Transverse colon (tissue), 4 donors: ENCODE results near the gene PCBP3. TPM values are rescaled to one million over a fixed set of nuclear protein-coding genes. Genes with fewer than 3 reads are reported as not detected.
"Not testable (repeated sequence)": the region's sequence is repeated elsewhere in the genome, so short reads cannot be mapped to it uniquely, and the experiment has no call there.

Source experiments
- DNase-seq: peaks from one replicate; pipeline ENCODE4 v3.0.0-alpha.2; 2019
- H3K27ac ChIP-seq, 4 donors: fragments of 200-600 bp; sonication (generic); 2 replicates each; pipeline ENCODE4 v1.5.1; 2016 to 2018; ENCODE audit warnings: inconsistent platforms in 4 of 4
- H3K27me3 ChIP-seq: fragments of 200-600 bp; sonication (generic); 2 replicates; pipeline ENCODE4 v1.5.1; 2017; ENCODE audit warnings: inconsistent platforms
- H3K36me3 ChIP-seq, 4 donors: fragments of 200-600 bp; sonication (generic); 2 replicates each; pipeline ENCODE4 v1.5.1; 2017 to 2019; ENCODE audit warnings: inconsistent platforms in 4 of 4
- H3K4me1 ChIP-seq, 4 donors: fragments of 200-600 bp; sonication (generic); 2 replicates each; pipeline ENCODE4 v1.5.1; 2017 to 2020; ENCODE audit warnings: inconsistent platforms in 4 of 4
- H3K4me3 ChIP-seq, 4 donors: fragments of 200-600 bp; sonication (generic); 1 replicate in 1 of 4; 2 replicates in 3 of 4; pipeline versions ENCODE4 v1.5.1 to v1.6.1; 2017 to 2019; ENCODE audit warnings: inconsistent platforms in 4 of 4
- H3K9me3 ChIP-seq, 2 donors: fragments of 200-600 bp; sonication (generic); 2 replicates each; pipeline ENCODE4 v1.5.1; 2017 to 2019; ENCODE audit warnings: inconsistent platforms in 2 of 2
- EP300 ChIP-seq: sonication (generic); formaldehyde crosslinking; IDR thresholded peaks from one replicate; pipeline ENCODE4 v1.6.1; 2017; ENCODE audit warnings: antibody characterized with exemption, low read depth
- POLR2A ChIP-seq: fragments of 450-650 bp; IDR thresholded peaks from one replicate; pipeline ENCODE4 v1.6.1; 2016; ENCODE audit warnings: antibody characterized with exemption, mild to moderate bottlenecking, moderate library complexity
- POLR2AphosphoS5 ChIP-seq, 3 donors: sonication (generic); formaldehyde crosslinking; IDR thresholded peaks; one replicate each; pipeline ENCODE4 v1.6.1; 2016; ENCODE audit warnings: antibody characterized with exemption in 3 of 3
- WGBS, 2 donors: methylation state at CpG; one replicate each; pipeline ENCODE4 v1.1.5; 2018; ENCODE audit warnings: low coverage in 1 of 2; 5-methylcytosine and 5-hydroxymethylcytosine counted together
- in situ Hi-C, 4 donors: fragments of 200-750 bp; cut with MboI; loops; one replicate each; pipeline versions ENCODE4 v1.15.0 to v1.15.1; 2017; ENCODE audit warnings: low sequenced_read_pairs in 3 of 4, low pct_ligation_motif_present in 1 of 4, low pct_unique_long_range_greater_than_20kb in 1 of 4
- intact Hi-C: fragments of 100-400 bp; cut with DNase I; formaldehyde crosslinking; loops from one replicate; pipeline ENCODE4 v1.15.1; 2023; ENCODE audit warnings: low total_unique reads
- total RNA-seq, 4 donors: library from RNA; depleted of rRNA; stranded (reverse); fragments of >200 nt; gene quantifications; one replicate each; pipeline ENCODE4 v1.1.0, GENCODE V29; 2016
- TF ChIP-seq, protein P1 (sequence below), 5 experiments: fragments of 200-600 bp in 3 of 5; fragments of 450-650 bp in 2 of 5; sonication (generic) in 3 of 5; IDR thresholded peaks; 1 replicate in 2 of 5; 2 replicates in 3 of 5; pipeline ENCODE4 v1.5.1; 2016 to 2017; ENCODE audit warnings: antibody characterized with exemption in 5 of 5, inconsistent platforms in 3 of 5, mild to moderate bottlenecking in 2 of 5, moderate library complexity in 1 of 5

Gene PCBP3
- total RNA-seq, 4 donors from 2014 or later: 0.80 to 7.8 (median 5.3) TPM

DNA sequence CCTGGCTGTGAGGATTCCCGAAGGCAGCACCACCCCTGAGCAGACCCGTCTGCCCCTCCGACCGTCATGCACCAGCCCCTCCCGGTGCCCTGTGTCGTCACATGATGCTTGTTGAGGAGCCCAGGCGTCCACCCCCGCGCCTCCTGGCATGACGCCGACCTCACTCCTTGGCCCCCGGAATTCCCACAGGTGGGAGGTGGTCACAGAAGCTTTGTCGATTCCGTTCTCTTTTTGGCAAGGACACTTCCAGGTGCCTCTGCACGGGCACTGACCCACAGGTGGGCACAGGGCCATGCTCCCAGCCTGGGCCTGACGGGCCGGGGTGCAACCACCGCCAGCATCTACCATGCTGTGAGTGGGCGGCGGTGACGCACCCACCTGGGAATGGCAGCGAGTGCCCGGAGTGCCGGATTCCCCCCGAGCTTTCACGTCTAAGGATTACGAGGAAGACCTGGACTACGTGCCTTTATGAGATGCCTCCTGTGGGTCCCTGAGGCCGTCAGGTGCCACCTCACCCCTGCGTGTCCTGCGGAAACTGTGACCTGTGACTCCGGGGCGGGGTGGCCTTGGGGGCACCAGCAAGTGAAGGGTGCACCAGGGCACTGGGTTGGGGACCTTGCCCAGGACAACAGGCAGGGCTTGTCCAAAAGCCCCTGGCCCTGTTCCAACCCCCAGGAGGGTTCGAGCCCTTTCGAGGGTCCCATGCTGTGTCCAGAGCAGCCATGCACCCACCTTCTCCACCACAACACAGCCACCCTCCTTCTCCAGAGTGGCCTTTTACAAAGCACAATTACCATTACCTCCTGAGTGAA is 306.6 kb downstream of the PCBP3 start:
- Histone ChIP-seq H3K27me3 (no peaks in the 10 kb centered on the region), H3K4me3 (no peak overlapping the region), H3K36me3 (no peaks in the 10 kb centered on the region), H3K9me3 (no peaks in the 10 kb centered on the region), H3K4me1 (peaks cover 7 to 18% (median 10%) of the 10 kb centered on the region in 4 donors), H3K27ac (no peak overlapping the region)
- TF ChIP-seq, protein P1, sequence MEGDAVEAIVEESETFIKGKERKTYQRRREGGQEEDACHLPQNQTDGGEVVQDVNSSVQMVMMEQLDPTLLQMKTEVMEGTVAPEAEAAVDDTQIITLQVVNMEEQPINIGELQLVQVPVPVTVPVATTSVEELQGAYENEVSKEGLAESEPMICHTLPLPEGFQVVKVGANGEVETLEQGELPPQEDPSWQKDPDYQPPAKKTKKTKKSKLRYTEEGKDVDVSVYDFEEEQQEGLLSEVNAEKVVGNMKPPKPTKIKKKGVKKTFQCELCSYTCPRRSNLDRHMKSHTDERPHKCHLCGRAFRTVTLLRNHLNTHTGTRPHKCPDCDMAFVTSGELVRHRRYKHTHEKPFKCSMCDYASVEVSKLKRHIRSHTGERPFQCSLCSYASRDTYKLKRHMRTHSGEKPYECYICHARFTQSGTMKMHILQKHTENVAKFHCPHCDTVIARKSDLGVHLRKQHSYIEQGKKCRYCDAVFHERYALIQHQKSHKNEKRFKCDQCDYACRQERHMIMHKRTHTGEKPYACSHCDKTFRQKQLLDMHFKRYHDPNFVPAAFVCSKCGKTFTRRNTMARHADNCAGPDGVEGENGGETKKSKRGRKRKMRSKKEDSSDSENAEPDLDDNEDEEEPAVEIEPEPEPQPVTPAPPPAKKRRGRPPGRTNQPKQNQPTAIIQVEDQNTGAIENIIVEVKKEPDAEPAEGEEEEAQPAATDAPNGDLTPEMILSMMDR (IDR thresholded peaks at IDR 0.05): no peak
- TF ChIP-seq POLR2AphosphoS5 (IDR thresholded peaks at IDR 0.05): no peak
- TF ChIP-seq EP300: no peak
- DNase-seq: no peak
- in situ Hi-C loops: loop anchor here in 1 of 4 donors (25.0 kb wide), 1 partner anchor 162 kb away; no protein-coding TSS in a partner anchor
- WGBS, 2 donors: 83% methylated on average over 22 of the region's 35 CpGs; no CpG with 5 or more reads in 1 of the 2 donors
- intact Hi-C loops: no loop called here

DNA sequence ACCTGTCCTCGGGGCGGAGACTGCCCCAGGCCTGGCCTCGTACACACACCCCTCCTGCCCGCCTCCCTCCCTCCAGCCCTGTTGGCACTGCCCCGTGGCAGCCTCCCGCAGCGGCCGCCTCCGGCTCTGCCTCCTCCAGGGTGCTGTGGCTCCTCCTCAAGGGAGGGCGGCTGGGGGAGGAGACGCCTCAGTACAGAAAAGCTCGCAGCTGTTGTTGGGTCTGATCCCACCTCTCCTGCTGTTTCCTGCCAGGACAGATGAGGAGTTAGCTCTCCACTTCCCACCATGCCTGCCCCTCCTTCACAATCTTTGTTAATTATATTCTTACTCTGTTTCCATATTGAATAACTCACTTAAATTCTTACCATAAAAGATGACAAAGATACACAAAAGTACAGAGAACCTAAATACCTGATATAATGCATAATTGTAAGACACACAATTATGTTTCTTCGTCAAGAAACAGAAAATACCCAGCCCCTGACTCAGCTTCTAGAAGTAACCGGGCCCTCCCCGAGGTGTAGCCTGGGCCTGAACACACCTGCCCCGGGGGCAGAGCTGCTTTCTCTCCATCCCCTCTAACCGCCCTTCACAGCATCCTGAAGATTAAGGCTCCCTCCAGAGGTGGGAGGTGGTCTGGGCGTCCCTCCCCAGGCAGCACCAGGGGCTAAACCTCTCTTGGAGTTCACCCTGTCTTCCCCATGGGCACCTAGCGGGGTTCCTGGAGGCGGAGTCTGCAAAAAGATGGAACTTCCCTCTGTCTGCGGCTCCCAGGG is 307.4 kb downstream of the PCBP3 start:
- peak; percentile 36 for DNase-seq
- no peaks in the 10 kb centered on the region for H3K27me3 ChIP-seq
- no peak overlapping the region for H3K4me3 ChIP-seq
- intact Hi-C loops (no loop called here), in situ Hi-C loops (loop anchor here in 1 of 4 donors (25.0 kb wide), 1 partner anchor 161 kb away; no protein-coding TSS in a partner anchor)
- H3K36me3 ChIP-seq: no peaks in the 10 kb centered on the region
- H3K9me3 ChIP-seq: no peaks in the 10 kb centered on the region
- TF ChIP-seq POLR2A: no peak
- TF ChIP-seq EP300: no peak
- peak overlapping the region in 2 of 4 donors; percentile 26 to 49 for H3K27ac ChIP-seq
- WGBS, 2 donors: 29 to 40% methylated on average over 6 to 21 of the region's 21 CpGs
- peaks cover 7 to 18% (median 10%) of the 10 kb centered on the region in 4 donors for H3K4me1 ChIP-seq

DNA sequence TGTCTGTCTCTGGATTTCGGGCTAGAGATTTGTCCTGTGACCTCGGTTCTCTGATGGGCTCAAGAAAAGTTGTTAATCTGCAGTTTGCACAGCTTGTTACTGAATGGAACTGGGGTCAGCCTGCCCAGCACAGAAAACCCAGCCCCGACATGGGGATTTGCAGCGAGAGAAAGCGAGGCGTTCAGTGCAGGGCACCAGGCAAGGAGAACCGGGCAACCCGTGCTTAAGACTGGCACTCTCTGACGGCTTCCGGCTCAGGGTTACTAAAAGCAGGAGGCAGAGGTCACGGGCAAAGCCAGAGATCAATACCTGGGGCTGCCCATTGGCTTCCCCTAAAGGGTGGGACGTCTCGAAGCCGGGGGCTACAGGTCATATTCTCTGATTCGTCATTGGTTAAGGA is 308.2 kb downstream of the PCBP3 start:
- 80% methylated on average over 15 of the region's 15 CpGs; no CpG with 5 or more reads in 1 of the 2 donors for WGBS, 2 donors
- TF ChIP-seq, protein P1 (IDR thresholded peaks at IDR 0.05): no peak
- no peak for TF ChIP-seq EP300
- TF ChIP-seq POLR2AphosphoS5 (IDR thresholded peaks at IDR 0.05): no peak
- no peak for TF ChIP-seq POLR2A
- H3K4me3 ChIP-seq: no peak overlapping the region
- no peak overlapping the region for H3K27ac ChIP-seq
- no peaks in the 10 kb centered on the region for H3K36me3 ChIP-seq
- no peaks in the 10 kb centered on the region for H3K27me3 ChIP-seq
- no peak for DNase-seq
- H3K9me3 ChIP-seq: no peaks in the 10 kb centered on the region
- peaks cover 7 to 18% (median 10%) of the 10 kb centered on the region in 4 donors for H3K4me1 ChIP-seq
- intact Hi-C loops (no loop called here), in situ Hi-C loops (loop anchor here in 1 of 4 donors (25.0 kb wide), 1 partner anchor 161 kb away; no protein-coding TSS in a partner anchor)

DNA sequence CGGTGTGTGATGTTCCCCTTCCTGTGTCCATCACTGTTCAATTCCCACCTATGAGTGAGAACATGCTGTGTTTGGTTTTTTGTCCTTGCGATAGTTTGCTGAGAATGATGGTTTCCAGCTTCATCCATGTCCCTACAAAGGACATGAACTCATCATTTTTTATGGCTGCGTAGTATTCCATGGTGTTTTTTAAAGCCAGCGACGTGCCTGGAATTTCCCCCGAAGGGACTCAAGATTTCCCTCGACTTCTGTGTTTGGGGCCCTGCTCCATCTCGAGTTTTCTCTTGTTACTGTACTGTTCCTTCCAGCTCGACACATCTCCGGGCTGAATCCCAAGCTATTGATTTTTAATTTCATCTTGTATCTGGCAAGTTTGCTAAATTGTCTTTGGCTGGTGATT is 309.0 kb downstream of the PCBP3 start:
- peak overlapping the region; percentile 61 to 80 (median 71) for H3K27ac ChIP-seq
- H3K36me3 ChIP-seq, intact Hi-C loops, DNase-seq, H3K27me3 ChIP-seq, H3K4me3 ChIP-seq, H3K9me3 ChIP-seq: not testable (repeated sequence)
- 85 to 92% methylated on average over 7 to 9 of the region's 10 CpGs for WGBS, 2 donors
- H3K4me1 ChIP-seq: peaks cover 7 to 18% (median 10%) of the 10 kb centered on the region in 4 donors
- in situ Hi-C loops: loop anchor here in 1 of 4 donors (25.0 kb wide), 1 partner anchor 160 kb away; no protein-coding TSS in a partner anchor

DNA sequence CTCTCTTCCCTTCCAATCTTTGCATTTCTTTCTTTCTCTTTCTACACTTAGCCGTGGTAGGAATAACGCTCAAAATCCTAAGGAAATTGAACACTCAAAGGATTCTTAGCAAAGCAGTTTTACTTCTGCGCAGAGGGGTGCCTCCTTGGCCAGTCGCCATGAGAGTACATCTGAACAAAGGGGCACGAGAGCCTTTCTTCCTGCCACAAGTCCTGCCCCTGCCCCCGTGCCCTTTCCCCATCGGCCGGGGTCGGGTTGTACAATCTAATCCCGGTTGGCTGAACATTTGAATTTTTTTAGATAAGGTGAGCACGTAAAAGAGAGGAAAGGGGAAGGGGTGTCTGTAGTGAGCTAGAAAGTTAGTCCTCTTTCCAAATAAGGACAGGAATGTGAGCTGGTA is 309.4 kb downstream of the PCBP3 start:
- intact Hi-C loops (no loop called here), in situ Hi-C loops (loop anchor here in 1 of 4 donors (25.0 kb wide), 1 partner anchor 159 kb away; no protein-coding TSS in a partner anchor)
- Histone ChIP-seq H3K4me3 (no peak overlapping the region), H3K9me3 (no peaks in the 10 kb centered on the region), H3K4me1 (peaks cover 7 to 18% (median 10%) of the 10 kb centered on the region in 4 donors), H3K27ac (peak overlapping the region; percentile 61 to 80 (median 71)), H3K36me3 (no peaks in the 10 kb centered on the region), H3K27me3 (no peaks in the 10 kb centered on the region)
- no peak for DNase-seq
- TF ChIP-seq EP300 (no peak), POLR2A (no peak), POLR2AphosphoS5 (IDR thresholded peaks at IDR 0.05) (no peak)
- TF ChIP-seq, protein P1 (IDR thresholded peaks at IDR 0.05): no peak
- 70 to 79% methylated on average over 10 to 11 of the region's 11 CpGs for WGBS, 2 donors
